GOT3 (cell line): ENCODE data around the gene RAB26.
"Not testable (repeated sequence)": the region's sequence is repeated elsewhere in the genome, so short reads cannot be mapped to it uniquely, and the experiment has no call there.

Experiments used
- DNase-seq: peaks from one replicate; lab custom pipeline; 2025; ENCODE audit warnings: mixed read lengths; lab: John Stamatoyannopoulos, UW

Gene RAB26, protein sequence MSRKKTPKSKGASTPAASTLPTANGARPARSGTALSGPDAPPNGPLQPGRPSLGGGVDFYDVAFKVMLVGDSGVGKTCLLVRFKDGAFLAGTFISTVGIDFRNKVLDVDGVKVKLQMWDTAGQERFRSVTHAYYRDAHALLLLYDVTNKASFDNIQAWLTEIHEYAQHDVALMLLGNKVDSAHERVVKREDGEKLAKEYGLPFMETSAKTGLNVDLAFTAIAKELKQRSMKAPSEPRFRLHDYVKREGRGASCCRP

DNA sequence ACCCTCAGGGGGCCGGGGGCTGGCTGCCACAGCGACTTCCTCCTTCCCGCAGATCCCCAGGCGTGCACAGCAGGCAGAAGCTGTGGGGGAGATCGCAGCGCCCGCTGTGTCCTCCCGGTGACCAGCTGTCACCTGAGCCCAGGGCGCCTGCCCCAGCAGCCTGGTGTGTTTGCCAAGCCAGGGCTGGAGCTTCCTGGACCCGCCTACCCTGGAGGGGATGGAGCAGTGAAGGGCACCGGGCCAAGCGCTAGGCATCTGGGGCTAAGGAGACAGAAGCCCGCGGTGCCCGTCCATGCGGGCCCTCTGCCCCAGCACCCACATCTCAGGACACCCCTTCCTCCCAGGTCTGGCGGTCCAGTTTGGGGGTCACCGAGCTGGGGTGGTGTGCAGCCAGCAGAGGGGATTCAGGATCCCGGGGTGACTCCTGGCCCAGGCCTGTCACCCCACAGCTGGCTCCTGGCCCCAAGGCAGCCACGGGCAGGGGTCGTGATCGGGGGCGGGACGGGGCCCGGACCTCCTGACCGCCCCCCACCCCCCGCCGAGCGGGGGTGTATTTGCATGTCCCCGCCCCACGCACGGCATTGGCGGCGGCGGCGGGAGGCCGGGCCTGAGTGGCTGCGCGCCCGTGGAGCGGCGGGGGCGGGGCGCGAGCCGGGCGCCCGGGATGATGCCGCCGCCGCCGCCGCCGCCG lies at the start of gene RAB26:
Gene RAB26 (plus strand): TSS at position 645 of the 691 bp plus-strand sequence. CDS start 159 bp downstream, outside the sequence.
- no peak for DNase-seq

DNA sequence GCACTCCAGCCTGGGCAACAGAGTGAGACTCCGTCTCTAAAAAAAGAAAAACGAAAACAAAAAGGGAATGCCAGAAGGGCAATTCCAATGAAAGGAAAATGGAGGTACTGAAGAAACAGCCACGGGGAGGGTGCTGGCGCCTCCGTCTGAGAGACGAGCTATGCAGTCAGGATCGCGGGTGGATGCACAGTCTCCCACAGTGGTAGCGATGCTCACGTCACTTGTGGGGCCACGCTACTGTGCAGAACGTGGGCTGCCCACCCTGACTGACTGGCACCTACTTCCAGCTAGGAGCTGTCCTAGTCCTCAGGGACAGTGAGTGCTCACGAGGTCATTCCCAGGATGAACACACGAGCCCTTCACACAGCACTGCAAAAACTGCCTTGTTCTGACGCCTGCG lies 46.8 kb upstream of the RAB26 start:
- not testable (repeated sequence) for DNase-seq

DNA sequence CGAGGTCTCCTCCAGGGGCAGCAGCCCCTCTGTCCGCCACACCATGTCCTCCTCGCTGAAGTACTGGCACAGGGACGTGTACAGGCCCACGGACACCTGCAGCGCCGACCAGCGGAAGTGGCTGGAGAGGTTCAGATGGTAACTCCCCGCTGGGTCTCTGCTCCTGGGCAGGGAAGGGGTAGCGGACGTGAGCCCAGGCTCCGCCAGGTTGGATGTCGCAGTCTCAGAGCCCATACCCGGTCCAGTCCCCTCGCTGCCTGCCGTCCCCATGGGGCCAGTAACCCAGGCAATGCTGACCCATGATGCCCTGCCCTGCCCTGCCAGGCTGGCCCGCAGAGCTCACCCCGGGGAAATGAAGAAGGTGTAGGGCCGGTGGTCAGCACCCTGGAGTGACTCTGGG lies 46.0 kb upstream of the RAB26 start:
- no peak for DNase-seq

DNA sequence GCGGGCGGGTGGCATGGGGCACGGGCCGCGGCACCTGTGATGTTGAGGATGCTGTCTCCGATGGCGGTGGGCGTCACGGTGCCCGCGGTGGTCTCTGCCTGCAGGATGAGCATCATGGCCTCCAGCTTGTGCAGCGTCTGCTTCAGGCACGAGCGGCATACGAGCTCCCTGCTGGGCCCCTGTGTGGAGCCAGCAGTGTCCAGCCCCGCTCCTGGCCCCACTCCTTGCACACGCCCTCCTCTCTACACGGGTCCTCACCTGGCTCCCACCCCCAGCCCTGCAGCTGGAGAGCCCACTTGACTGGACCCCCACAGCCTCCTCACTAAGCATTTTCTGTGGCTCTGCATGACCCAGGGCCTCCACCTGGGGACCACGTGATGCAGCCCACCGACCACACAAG lies 44.0 kb upstream of the RAB26 start:
- not testable (repeated sequence) for DNase-seq

DNA sequence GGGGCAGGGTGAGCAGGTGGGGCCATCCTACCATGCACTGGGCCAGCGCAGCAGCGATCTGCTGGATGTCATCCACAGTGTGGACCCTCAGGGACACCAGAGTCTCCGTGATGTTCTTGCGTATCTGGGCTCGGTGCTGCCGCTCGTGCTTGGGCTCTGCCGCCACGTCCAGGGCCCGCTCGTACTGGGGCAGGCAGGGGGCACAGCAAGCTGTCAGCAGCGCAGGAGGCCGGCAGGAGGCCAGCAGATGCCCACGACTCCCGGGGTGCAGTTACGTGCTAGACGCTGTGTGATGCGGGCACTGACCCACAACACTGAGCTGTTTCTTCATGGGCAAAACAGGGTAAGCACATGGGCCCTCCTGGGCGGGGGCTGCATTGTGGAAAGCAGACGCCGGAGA lies 43.1 kb upstream of the RAB26 start:
- DNase-seq = not testable (repeated sequence)

DNA sequence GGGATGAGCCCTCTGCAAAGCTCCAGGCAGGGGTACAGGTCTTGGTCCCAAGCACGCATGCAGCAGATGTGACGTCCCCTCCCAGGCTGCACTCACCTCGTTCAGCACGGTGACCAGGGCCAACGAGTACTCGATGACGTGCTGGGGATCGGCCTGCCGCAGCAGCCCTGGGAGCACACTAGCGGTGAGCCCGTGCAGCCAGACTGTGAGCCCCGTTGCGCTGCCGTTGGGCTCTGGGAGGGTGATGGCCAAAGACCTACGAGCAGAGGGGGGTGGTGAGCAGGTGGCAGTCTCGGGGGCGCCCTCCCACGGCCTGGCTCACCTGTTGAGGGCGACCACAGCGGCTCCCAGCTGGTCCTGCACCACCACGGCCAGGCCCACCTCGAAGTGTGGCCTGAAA lies 42.7 kb upstream of the RAB26 start:
- not testable (repeated sequence) for DNase-seq

DNA sequence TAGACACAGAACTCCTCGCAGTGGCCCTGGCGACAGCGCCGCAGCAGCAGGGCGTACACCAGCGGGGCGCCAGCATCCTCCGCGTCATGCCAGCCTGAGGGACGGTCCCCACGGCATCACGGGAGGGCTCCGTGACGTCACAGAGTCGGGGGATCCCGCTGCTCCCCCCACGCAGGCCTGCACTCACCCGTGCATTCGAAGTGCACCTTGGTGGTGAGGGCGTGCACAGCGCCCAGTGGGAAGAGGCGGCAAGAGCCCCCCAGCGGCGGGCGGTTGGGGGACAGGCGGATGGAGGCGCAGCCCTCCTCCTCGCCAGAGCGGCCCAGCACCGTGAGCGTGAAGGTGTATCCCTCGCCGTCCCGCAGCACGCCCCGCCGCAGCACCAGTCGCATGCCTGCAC lies 42.2 kb upstream of the RAB26 start:
- not testable (repeated sequence) for DNase-seq

DNA sequence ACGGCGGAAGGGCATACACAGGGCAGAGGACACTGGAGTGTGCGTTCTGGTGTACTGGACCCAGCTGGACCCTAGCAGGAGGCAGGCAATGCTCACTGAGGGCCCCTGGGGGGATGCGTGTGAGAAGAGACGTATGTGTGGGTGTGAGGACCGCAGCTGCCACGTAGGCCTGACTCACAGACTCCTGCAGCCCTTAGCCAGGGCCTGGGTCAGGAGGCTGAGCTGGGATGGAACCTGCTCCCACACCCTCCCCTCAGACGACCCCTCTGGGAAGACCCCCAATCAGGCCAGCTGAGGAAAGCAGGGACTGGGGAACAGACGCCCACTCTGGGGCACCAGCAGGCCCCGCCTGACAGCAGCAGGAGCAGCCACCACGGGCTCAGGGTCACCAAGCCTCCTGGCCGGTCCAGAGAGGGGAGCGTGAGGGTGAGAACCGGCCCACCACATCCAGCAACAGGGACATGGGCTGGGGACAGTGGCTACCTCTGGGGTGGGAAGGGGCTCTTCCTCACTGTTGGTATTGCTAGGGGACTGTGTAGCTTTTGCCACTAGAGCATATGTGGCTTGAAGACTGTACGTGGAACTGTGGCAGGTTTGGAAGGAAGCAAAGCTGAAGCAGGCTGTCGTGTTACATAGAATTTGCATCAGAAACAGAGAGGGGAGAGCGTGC lies 41.2 kb upstream of the RAB26 start:
- DNase-seq = not testable (repeated sequence)

DNA sequence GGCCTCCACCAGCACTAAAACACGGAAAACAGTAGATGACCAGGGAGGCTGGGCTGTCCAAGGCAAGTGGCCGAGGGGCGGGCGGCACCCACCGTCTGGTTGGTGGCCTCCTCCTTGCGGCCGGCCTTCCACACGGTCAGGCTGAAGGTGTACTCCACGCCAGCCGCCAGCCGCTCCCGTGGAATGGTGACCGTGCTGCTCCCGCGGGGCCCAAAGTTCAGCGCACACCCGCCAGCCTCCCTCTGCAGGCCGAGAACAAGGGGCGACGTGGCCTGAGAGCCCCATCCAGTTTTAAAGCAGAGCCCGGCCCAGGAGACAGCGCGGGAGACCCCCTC lies 40.7 kb upstream of the RAB26 start:
- not testable (repeated sequence) for DNase-seq

DNA sequence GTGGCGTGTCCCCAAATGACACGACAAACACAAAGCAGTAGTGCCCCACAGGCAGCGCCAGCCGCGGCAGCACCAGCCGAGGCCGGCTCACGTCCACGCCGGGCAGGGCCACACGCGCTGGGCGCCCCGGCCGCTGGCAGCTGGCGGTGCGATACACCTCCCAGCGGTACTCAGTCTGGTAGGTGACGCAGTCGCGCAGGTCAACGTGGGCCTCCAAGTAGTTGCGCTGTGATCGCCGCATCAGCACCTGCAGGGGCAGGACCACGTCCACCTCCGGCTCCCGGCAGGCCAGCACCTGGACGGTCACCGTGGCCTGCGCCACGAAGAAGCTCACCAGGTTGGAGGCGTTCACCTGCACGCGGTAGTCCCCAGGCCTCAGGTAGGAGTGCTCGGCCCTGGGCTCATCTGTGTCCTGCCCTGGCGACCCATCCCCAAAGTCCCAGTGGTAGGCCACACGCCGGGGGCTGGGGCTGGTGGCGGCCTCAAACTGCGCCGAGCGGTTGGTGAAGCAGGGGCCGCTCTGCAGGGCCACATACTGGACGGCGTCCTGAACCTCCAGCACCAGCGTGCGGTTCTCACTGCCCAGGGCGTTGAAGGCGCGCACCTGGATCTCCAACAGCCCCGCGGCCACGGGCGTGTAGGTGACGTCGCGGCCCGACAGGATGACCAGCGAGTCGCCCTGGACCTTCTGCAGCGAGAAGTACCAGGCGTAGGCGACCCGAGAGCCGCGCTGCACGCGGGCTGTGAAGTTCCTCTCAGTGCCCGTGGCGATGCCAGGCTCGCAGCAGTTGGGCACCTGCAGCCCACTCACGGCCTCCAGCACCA lies 39.8 kb upstream of the RAB26 start:
- not testable (repeated sequence) for DNase-seq

DNA sequence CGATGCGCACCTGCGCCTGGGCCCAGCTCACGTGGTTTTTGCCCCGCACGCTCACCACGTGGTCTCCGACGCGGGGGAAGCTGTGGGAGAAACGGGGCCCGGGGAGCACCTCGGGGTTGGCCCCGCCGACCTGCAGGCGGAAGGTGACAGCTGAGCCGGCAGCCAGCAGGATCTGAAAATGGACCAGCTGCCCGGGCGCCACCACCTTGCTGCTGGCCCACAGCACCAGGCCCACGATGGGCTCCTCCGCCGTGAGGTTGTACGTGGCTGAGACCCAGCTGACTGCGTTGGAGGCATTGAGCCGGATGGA lies 39.2 kb upstream of the RAB26 start:
- not testable (repeated sequence) for DNase-seq

DNA sequence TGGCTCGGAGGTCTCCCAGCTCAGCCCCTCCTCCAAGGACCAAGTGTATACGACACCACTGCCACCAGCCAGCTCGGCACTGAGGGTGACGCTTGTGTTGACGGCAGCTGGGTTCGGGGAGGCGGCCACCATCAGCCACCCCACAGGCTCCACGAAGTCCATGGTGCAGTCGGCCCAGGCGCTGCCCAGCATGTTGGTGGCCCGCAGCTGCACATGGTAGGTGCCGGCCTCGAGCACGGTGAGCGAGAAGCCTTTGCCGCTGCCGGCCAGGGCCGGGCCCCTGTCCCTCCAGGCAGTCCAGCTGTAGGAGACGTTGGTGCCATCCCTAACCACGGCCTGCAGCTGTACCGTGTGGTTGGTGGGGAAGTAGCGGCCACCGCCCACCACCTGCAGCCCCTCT lies 38.6 kb upstream of the RAB26 start:
- not testable (repeated sequence) for DNase-seq

DNA sequence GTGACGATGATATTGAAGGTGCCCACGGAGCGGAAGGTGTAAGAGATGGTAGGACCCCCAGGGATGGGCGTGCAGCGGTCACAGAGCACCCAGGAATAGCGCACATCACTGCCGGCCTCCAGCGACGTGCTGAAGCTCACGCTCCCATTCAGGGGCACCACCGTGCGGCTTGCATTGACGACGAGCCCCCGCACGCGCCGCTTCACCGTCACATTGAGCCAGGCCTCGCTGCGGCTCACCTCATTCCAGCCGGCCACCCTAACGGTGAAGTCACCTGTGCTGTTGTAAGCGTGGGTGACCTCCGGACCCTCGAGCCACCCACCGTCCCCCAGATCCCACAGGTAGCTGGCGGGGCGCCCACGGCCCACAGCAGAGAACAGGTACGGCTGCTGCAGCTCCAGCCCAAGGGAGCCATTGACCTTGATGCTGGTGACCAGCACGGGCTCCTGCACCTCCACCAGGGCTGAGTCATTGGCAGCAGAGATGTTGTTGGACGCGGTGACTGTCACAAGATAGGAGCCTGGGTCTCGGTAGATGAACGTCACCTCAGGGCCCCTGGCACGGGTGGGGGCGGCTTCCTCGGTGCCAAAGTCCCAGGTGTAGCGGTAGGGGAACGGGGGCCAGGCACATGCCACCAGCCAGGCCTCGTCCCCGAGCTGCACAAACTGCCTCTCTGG lies 38.0 kb upstream of the RAB26 start:
- not testable (repeated sequence) for DNase-seq

DNA sequence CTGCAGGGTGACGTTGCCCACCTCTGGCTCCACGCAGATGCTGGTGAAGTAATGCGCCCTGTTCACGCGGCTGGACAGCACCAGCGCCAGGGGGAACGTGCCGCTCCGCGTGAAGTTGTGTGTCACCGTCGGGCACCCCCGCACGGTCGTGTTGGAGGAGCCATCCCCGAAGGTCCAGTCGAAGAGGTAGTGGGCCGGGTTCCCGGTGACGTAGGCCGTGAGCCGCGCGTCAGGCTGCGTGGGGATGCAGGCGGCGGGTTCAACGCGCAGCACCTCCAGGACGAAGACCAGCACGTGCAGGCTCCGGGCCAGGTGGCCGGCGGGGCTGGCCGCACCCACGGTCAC lies 37.4 kb upstream of the RAB26 start:
- not testable (repeated sequence) for DNase-seq

DNA sequence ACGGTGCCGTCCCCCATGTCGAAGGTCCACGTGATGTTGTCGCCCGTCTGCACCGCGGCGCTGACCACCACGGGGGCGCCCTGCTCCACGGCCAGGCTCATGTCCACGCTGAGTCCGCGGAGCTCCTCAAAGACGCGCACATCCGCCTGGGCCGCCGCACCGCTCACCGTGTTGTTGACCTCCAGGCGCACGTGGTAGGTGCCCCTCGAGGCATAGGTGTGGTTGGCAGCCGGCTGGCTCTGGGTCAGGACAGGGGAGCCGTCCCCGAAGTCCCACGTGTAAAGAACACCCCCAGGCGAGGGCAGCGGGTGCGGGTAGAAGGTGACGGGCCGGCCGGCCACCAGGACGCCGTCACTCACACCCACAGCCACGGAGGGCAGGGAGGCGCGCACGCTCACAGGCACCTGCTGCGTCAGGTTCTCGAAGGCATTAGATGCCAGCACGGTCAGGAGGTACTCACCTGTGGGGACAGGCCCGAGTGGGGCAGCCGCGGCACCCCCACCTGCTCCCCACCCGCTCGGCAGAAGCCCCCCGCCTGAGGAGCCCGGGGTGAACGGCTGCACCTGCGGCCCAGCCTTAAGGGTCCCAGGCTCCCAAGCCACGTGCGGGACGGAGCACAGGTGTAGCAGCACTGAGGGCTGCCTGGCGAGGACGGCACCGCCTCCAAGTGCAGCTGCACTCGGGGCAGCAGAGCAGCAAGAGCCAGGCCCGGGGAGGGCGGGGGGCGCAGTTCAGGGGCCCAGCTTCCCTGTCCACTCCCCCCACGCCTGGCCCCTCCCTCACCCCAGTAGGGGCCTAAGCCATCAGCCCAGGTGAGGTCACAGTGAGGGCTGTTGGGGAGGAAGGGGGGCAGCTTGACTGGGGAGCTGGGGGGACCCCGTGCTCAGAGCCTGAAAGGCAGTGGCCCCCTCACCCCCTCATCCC lies 36.8 kb upstream of the RAB26 start:
- DNase-seq = not testable (repeated sequence)

DNA sequence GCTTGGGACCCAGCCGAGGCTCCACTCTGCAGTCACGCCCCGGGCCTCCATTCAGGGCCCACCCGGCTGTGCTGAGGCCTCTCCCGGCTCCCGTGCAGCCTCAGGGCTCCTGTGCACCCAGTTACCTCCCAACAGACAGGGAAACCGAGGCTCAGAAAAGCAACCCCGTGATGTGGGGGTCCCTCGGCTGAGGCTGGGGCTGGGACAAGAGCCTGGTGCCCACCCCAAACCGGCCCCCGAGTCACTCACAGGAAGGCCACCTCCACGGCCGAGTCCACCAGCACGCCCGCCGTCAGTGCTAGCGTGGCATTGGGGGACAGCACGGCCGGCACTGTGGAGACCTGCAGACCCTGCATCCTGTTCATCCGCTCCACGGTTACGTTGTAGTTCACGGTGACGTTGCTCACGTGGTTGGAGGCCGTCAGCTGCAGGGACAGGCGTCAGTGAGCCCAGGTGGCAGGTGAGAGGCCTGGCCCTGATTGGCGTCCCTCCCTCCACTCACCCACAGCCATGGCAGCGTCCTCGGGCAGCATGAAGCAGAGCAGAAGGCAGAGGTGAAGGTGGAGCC lies 35.8 kb upstream of the RAB26 start:
- DNase-seq = not testable (repeated sequence)

DNA sequence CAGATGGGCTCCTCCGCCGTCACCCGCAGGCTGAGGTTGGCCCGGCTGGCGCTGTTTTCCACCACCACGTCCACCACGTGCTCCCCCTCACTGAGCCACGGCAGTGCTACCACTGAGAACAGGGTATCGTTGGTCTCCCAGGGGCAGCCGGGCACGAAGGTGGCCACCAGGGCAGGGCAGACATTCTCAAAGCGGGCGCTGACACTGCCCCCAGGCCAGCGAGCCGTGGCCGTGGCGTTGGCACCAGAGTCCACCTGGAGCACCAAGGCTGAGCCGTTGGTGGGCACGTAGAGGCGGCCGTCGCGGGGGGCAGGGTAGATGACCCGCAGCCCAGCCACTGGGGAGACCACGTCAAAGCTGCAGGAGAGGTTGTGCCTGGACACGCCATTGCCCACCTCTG lies 34.2 kb upstream of the RAB26 start:
- DNase-seq = not testable (repeated sequence)

DNA sequence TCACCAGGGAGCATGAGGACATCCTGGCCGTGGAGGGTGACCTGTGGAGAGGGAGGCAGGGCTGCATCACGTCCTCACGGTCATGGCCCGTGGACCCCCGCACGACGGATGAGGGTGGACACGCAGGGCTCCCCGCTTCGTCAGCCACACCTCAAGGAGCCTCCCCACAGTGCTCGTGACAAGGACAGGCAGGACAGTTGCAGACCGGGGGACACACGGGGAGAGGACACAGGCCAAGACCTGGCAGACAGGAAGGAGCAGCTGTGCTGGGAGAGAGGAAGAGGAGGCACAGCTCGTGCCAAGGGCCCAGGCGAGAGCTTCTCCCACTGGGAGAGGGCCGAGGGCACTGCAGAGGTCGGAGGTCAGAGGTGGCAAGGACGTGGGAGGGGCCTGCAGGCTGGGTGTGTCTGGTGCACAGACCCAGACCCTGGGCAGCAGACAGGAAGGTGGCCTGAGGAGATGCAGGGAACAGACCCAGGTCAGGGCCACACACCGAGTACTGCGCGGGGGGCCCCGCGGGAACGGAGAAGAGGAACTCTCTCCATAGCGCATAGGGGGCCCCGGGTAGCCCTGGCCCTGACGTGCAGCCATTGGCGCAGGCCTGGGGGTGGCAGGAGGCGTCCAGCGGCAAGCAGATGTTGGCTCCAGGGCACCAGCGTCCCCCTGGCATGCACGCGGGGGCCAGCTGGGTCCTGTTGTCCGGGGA lies 33.4 kb upstream of the RAB26 start:
- not testable (repeated sequence) for DNase-seq

DNA sequence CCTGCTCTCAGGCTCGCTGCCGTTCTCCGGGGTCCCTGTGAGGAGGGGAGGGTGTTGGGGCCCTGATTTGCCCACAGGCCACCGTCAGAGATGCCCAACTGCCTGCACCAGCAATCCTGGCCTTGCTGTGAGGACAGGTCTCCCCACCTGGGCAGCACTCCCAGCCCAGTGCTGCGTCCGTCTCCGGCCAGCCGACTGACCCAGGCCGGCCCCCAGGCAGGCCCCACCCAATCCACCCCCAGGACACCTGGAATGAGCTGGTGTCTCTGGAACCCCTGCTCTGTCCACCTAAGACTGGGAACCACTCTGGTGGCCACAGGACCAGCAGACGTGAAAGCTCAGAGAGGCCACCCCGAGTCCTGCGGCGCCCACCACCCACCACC lies 32.8 kb upstream of the RAB26 start:
- no peak for DNase-seq

DNA sequence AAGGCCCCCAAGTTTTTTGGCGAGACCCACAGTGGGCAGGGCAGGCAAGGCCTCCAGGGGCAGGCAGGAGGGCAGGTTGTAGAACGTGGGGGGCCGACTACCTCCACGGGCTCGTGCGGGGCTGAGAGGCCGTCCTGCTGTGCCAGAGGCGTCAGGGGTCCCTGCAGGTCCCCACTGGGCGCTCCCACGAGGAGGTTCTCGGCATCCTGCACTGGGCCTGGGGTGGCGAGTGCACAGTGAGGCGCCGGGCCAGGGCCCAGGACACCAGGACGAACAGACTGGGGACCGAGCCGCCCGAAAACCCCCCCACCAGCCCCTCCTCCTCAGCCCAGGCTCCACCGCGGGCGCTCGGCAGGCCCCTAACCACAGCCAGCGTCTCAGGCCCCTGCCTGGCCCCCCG lies 32.0 kb upstream of the RAB26 start:
- not testable (repeated sequence) for DNase-seq
